ENCODE results near the gene CLTA. TPM values are rescaled to one million over a fixed set of nuclear protein-coding genes. Genes with fewer than 3 reads are reported as not detected.

Gene CLTA
- total RNA-seq, 1 experiment from 2014 or later = 195 TPM

GRCh38 chr9:36192196-36192595 lies 1.5 kb downstream of the CLTA start:
- no peak overlapping the region for H3K23ac ChIP-seq (ENCODE audit: insufficient read length, low read depth, low read length)
- no peak for DNase-seq
- TF ChIP-seq CTCF (conservative IDR thresholded peaks at IDR 0.05) = no peak
- H2BK15ac ChIP-seq (ENCODE audit: low read depth, low read length) = no peak overlapping the region
- no CpG with 5 or more reads among the region's 4 CpGs for WGBS (ENCODE audit: extremely low coverage, insufficient read length, low lambda C conversion rate)
- no peak overlapping the region for H4K8ac ChIP-seq (replicated peaks; ENCODE audit: insufficient read length, low read depth, low read length)
- H3T11ph ChIP-seq (ENCODE audit: low read length) = no peak overlapping the region
- no peak overlapping the region for H2BK5ac ChIP-seq (ENCODE audit: insufficient read length, low read length)
- H2BK20ac ChIP-seq (ENCODE audit: low read depth, low read length, poor library complexity, severe bottlenecking) = no peak overlapping the region
- Mint-ChIP-seq H3K27me3 (ENCODE audit: low read depth) (peaks cover 10% of the 10 kb centered on the region), H3K9me3 (no peaks in the 10 kb centered on the region), H3K36me3 (ENCODE audit: insufficient read depth in 1 of 3, low read depth in 3 of 3) (peaks cover 6 to 13% (median 12%) of the 10 kb centered on the region in 3 experiments; a peak in 6 of 7 replicates), H3K4me1 (peaks cover 23 to 26% of the 10 kb centered on the region in 2 experiments), H3K27ac (no peak overlapping the region), H3K4me3 (peak overlapping the region; percentile 94 to 96)
- no peak overlapping the region for H2AFZ ChIP-seq (ENCODE audit: low read length)
- H3K18ac ChIP-seq (ENCODE audit: insufficient read length, low read depth, low read length) = no peak overlapping the region
- H4K5ac ChIP-seq (ENCODE audit: insufficient read length, low read depth, low read length) = no peak overlapping the region
- peak overlapping the region; percentile 45 for H3K9ac ChIP-seq (ENCODE audit: extremely low read depth, insufficient read length, low read length)
- H4K91ac ChIP-seq (ENCODE audit: insufficient read length, low read depth, low read length) = no peak overlapping the region
- H3K4ac ChIP-seq (ENCODE audit: low read depth, low read length) = no peak overlapping the region
- no peak overlapping the region for H2BK120ac ChIP-seq (ENCODE audit: low read depth, low read length, poor library complexity, severe bottlenecking)
- no peaks in the 10 kb centered on the region for H4K20me1 ChIP-seq (ENCODE audit: control insufficient read depth, insufficient read depth, insufficient read length)
- H3K27me3 ChIP-seq (ENCODE audit: insufficient read depth, low read length) = no peaks in the 10 kb centered on the region
- H3K4me1 ChIP-seq (ENCODE audit: insufficient read depth, low read length) = peaks cover 6% of the 10 kb centered on the region; the same call in 1 of the 2 replicates
- H2BK12ac ChIP-seq (ENCODE audit: insufficient read length, low read depth, low read length) = no peak overlapping the region
- no peak overlapping the region for H3K27ac ChIP-seq (ENCODE audit: insufficient read length, low read depth, low read length)
- H3K23me2 ChIP-seq (ENCODE audit: insufficient read length, low read depth, low read length, poor library complexity, severe bottlenecking) = peaks cover 10% of the 10 kb centered on the region
- H3K79me1 ChIP-seq (ENCODE audit: insufficient read depth, low read depth, low read length, poor library complexity, severe bottlenecking) = peaks cover 13% of the 10 kb centered on the region
- peaks cover 37% of the 10 kb centered on the region for H3K79me2 ChIP-seq (ENCODE audit: insufficient read depth, low read length)
- H3K4me2 ChIP-seq (ENCODE audit: insufficient read depth, insufficient read length, low read length) = peak overlapping the region; percentile 95
- no peak overlapping the region for H2AK5ac ChIP-seq (ENCODE audit: insufficient read length, low read length)
- no peaks in the 10 kb centered on the region for H3K9me3 ChIP-seq (ENCODE audit: control insufficient read depth, low read depth, low read length)
- no peak overlapping the region for H3K56ac ChIP-seq (ENCODE audit: insufficient read length, low read depth, low read length)
- H3K14ac ChIP-seq (ENCODE audit: insufficient read depth, low read length) = no peak overlapping the region

Data from H9 (cell line).